ENCODE measurements around the gene C14orf93.

The C14orf93 gene, protein sequence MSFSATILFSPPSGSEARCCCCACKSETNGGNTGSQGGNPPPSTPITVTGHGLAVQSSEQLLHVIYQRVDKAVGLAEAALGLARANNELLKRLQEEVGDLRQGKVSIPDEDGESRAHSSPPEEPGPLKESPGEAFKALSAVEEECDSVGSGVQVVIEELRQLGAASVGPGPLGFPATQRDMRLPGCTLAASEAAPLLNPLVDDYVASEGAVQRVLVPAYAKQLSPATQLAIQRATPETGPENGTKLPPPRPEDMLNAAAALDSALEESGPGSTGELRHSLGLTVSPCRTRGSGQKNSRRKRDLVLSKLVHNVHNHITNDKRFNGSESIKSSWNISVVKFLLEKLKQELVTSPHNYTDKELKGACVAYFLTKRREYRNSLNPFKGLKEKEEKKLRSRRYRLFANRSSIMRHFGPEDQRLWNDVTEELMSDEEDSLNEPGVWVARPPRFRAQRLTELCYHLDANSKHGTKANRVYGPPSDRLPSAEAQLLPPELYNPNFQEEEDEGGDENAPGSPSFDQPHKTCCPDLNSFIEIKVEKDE

GRCh38 chr14:23009939-23010726 is at the start of gene C14orf93:
TSS of gene C14orf93 (minus strand) at chr14:23010143. CDS start at chr14:22999023, 11,120 bp downstream.
- DNase-seq (ENCODE audit: extremely low spot score, insufficient read length, low read depth) (peak; percentile 76), FAIRE-seq (no peak)

- FAIRE-seq (no peak), DNase-seq (ENCODE audit: extremely low spot score, insufficient read length, low read depth) (no peak)
These were observed 48.9 kb upstream of the C14orf93 start for GRCh38 chr14:23058654-23059504.

- DNase-seq (ENCODE audit: extremely low spot score, insufficient read length, low read depth), result peak; percentile 83
- FAIRE-seq, result peak; percentile 84
These were observed 48.1 kb upstream of the C14orf93 start for GRCh38 chr14:23057757-23058653.

GRCh38 chr14:23056956-23057756 is 47.2 kb upstream of the C14orf93 start, which contains the start of gene CDH24:
TSS of gene CDH24 (minus strand) at chr14:23057520. CDS start at chr14:23055733, 1,787 bp downstream.
- peak; percentile 18 for FAIRE-seq
- peak; percentile 65 for DNase-seq (ENCODE audit: extremely low spot score, insufficient read length, low read depth)

DNA sequence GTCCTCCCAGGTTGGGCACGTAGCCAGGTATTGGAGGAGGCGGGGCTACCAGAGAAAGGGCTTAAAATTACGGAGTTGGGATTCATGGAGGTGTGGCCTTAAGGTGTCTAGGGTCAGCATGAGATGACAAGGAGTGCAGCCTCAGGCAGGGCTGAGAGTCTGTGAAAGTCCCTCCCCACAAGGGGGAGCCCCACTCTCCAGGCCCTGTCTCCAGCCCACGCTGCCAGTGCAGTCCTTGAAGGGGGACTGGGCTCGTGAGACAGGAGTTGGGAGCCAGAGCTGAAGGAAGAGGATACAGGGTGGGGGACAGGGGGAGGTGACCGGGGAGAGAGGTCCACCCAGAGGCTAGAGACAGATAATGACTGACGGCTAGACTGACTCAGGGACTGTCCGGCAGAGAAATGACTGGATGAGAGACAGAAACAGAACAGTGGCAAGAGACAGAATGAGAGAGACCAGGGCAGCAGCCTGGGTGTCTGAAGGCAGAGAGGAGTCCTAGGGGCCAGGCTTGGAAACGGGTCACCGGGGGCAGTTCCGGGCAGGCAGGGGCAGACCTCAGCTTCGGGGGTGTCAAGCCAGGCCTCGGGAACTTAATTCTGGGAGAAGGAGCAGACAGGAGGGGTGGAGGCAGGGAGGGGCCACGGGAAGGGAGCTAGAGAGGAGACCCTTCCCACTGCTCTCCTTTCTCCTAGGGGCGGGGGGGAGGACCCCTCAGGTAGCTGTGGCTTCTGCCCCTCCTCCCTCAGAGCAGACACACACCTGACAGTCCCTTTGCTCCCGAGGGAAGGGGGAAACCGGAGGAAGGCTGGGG is 46.4 kb upstream of the C14orf93 start:
- FAIRE-seq, result peak; percentile 91
- DNase-seq (ENCODE audit: extremely low spot score, insufficient read length, low read depth), result peak; percentile 66

GRCh38 chr14:23055621-23056144 is 45.7 kb upstream of the C14orf93 start:
- DNase-seq (ENCODE audit: extremely low spot score, insufficient read length, low read depth) (no peak), FAIRE-seq (no peak)

- FAIRE-seq, result no peak
- no peak for DNase-seq (ENCODE audit: extremely low spot score, insufficient read length, low read depth)
These were observed 45.2 kb upstream of the C14orf93 start for GRCh38 chr14:23055147-23055550.

DNA sequence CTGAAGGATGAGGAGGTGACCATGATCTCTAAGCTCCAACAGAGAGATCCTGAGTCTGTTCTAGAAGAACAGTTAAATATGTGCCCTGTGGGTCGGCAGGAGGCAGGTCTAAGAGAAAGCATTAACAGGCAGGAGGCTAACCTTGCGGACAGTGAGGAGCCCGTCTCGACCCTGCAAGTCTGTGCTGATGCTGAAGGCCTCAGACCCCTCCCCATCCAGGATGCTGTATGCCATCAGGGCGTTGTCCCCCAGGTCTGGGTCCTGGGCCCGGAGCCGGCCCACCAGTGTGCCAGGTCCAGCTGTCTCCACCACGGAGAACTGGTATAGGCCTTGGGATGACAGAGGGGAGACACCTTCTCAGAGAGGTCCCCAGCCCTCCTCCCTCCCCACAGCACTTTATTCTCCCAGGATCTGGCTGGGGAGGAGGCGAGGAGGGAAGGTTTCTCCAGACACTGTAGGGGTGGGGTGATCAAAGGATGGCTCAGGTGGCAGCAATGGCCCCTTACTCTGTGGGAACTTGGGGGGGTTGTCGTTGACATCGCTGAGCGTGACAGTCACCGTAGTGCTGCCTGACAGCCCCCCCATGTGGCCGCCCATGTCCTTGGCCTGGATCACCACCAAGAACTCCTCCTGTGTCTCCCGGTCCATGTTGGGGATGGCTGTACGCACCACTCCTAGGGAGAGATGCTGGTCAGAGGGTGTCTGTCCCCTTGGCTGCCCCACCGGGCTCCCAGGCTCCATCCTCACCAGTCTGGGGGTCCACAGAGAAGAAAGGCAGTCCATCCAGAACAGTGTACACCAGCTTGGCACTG is 44.3 kb upstream of the C14orf93 start:
- no peak for DNase-seq (ENCODE audit: extremely low spot score, insufficient read length, low read depth)
- FAIRE-seq, result no peak

DNA sequence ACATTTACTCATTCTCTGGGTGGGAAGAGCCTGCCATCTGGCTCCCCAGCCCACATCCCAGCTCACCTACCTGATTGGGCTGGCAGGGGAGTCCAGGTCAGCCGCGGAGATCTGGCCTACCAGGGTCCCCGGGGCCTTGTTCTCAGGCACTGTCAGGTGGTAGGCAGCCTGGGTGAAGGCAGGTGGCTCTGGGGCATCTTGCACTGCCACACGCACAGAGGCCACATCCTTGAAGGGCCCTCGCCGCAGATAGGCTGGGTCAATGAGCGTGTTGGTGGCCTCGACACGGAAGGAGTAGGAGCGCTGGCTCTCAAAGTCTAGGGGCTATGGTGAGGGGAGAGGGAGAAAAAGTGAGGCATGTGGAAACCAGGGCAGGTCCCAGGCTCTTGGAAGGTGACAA is 43.5 kb upstream of the C14orf93 start:
- DNase-seq (ENCODE audit: extremely low spot score, insufficient read length, low read depth) (no peak), FAIRE-seq (no peak)

DNA sequence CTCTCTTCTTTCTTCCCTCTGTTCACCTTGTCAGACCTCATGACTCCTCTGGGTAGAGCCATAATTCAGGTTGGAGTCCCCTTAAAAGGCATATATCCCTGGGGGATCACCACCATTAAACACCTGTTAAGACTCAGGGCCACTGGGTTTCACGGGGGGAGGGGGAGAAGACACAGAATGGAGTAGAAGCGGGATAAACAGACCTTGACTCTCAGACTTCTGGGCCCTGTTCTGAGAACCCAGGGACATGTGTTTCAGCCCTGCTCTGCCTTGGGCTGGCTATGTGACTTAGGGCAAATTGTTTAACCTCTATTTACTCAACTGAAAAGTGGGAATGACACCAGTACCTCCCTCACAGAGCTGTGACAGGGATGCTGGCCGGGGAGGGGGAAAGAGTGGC is 42.7 kb upstream of the C14orf93 start:
- no peak for FAIRE-seq
- DNase-seq (ENCODE audit: extremely low spot score, insufficient read length, low read depth), result no peak

DNA sequence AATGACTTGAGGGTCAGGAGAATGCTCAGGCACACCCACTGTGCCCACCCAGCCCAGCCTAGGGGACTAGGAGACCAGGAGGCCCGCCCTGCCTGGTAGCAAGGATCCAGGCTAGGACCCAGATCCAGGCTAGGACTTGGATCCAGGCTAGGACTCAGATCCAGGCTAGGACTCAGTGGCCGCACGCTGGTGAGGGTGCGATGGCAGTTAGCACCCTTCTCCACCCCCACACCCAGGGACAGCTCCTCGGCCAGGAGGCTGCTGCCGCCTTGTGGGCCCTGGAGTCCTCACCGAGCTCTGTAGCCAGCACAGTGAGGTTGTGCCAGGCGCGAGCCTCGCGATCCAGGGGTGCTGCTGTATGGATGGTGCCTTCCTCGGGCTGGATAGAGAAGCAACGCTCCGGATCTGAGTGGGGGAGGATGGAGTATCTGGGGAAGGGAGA is 42.3 kb upstream of the C14orf93 start:
- FAIRE-seq (no peak), DNase-seq (ENCODE audit: extremely low spot score, insufficient read length, low read depth) (no peak)

- no peak for DNase-seq (ENCODE audit: extremely low spot score, insufficient read length, low read depth)
- FAIRE-seq, result no peak
These were observed 41.5 kb upstream of the C14orf93 start for GRCh38 chr14:23051141-23052057.

- FAIRE-seq, result no peak
- no peak for DNase-seq (ENCODE audit: extremely low spot score, insufficient read length, low read depth)
These were observed 39.1 kb upstream of the C14orf93 start for GRCh38 chr14:23049011-23049410.

DNA sequence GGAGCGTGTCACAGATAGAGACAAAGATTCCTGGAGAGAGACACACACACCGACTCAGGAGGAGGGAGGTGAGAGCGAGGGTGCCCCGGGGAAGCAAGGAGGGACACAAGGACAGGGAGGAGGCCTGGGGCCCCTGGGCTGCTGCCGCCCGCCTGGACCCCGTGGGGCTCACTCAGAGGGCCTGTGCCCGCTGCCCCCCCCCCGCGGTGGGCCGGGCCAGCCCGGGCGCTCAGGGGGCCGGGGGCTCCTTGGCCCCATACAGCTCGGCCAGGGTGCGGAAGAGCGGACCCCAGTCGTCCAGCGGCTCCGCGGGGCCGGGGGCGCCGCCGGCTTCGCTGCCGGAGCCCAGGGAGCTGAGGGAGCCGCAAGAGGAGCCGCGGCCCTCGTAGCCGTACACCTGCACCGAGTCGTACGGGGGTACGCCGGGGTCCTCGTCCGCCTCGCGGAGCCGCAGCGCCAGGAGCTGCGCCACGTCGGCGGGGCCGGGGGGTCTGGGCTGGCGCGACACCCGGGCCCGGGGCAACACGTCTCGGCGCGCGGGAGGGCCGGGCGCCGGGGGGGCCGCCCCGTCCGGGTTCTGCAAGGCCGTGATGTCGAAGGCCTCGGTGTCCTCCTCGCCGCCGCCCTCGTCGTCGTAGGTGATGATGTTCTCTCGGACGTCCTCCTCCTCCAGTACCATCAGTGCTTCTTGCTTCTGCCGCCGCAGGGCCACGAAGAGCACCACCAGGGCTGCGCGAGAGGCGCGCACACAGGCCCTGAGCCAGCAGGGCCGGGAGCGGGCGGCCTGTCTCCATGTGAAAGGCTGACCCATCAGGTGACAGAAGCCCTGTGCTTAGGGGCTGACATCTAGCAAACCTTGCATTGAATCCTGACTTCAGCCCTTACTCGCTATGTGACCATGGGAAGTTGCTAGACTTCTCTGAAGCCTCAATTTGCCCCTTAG is 38.1 kb upstream of the C14orf93 start:
- FAIRE-seq (no peak), DNase-seq (ENCODE audit: extremely low spot score, insufficient read length, low read depth) (no peak)

Measured in GM18507 (cell line).